ENCODE data around the gene XPO6. TPM values are rescaled to one million over a fixed set of nuclear protein-coding genes. Genes with fewer than 3 reads are reported as not detected.

Gene XPO6
- total RNA-seq, 3 donors from 2014 or later (not counting 1 experiment from before 2014, with no cell fraction given), result 233 to 321 (median 240) TPM

DNA sequence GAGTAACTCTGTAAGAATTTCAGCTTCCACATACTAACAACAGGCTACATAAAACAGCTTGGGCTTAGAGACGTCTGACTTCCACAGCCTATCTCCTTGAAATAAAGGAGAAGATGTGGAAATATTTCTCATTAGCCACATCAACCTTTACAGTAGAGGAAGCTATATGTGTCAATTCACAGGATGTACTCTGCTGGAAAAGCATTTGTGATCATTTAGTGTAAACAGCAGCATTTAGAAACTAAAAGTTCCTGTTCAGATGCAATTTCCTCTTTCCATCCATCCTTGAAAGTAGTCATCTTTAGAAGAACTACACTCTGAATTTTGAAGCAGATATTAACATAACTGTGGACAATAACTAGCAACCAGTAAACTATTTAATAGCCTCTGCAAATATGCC, 46.2 kb downstream of the XPO6 start:
- Histone ChIP-seq H3K4me3 (ENCODE audit: low read length) (no peak overlapping the region), H3K9me3 (ENCODE audit: control insufficient read depth, insufficient read depth, low read length) (no peaks in the 10 kb centered on the region), H3K27ac (ENCODE audit: low read length) (no peak overlapping the region), H3K36me3 (ENCODE audit: control insufficient read depth, insufficient read depth, low read length) (peaks cover 54% of the 10 kb centered on the region), H3K4me1 (ENCODE audit: control insufficient read depth, insufficient read depth, low read length) (peaks cover 30% of the 10 kb centered on the region), H3K27me3 (ENCODE audit: control insufficient read depth, insufficient read depth, low read length) (no peaks in the 10 kb centered on the region)
- H3K27me3 Mint-ChIP-seq (ENCODE audit: low read depth in 2 of 2), result no peaks in the 10 kb centered on the region
- DNase-seq (no peak), ATAC-seq (no peak)
- no peak overlapping the region for H3K4me3 Mint-ChIP-seq
- peak overlapping the region; percentile 11 to 74 for H3K27ac Mint-ChIP-seq
- H3K4me1 Mint-ChIP-seq, result peaks cover 52 to 61% of the 10 kb centered on the region in 2 donors
- TF ChIP-seq CTCF (IDR thresholded peaks at IDR 0.05), result no peak
- intact Hi-C loops (cut with micrococcal nuclease), result no loop called here
- no CpG with 5 or more reads among the region's 1 CpG for WGBS (ENCODE audit: insufficient coverage)
- no peaks in the 10 kb centered on the region for H3K9me3 Mint-ChIP-seq
- H3K36me3 Mint-ChIP-seq, result no peaks in the 10 kb centered on the region

GRCh38 chr16:28164140-28164539, 47.6 kb downstream of the XPO6 start:
- Mint-ChIP-seq H3K9me3 (no peaks in the 10 kb centered on the region), H3K4me1 (peaks cover 50 to 62% of the 10 kb centered on the region in 2 donors), H3K36me3 (peaks cover 4% of the 10 kb centered on the region), H3K27me3 (ENCODE audit: low read depth in 2 of 2) (no peaks in the 10 kb centered on the region), H3K27ac (peak overlapping the region; percentile 11 to 67), H3K4me3 (no peak overlapping the region)
- Histone ChIP-seq H3K27ac (ENCODE audit: low read length) (peak overlapping the region; percentile 35), H3K36me3 (ENCODE audit: control insufficient read depth, insufficient read depth, low read length) (peaks cover 47% of the 10 kb centered on the region), H3K4me1 (ENCODE audit: control insufficient read depth, insufficient read depth, low read length) (peaks cover 24% of the 10 kb centered on the region), H3K27me3 (ENCODE audit: control insufficient read depth, insufficient read depth, low read length) (no peaks in the 10 kb centered on the region), H3K9me3 (ENCODE audit: control insufficient read depth, insufficient read depth, low read length) (no peaks in the 10 kb centered on the region), H3K4me3 (ENCODE audit: low read length) (no peak overlapping the region)
- DNase-seq (no peak), ATAC-seq (no peak)
- WGBS (ENCODE audit: insufficient coverage), result 85% methylated on average over 2 of the region's 2 CpGs
- intact Hi-C loops (cut with micrococcal nuclease), result no loop called here
- TF ChIP-seq CTCF (IDR thresholded peaks at IDR 0.05), result no peak

- 90% methylated on average over 3 of the region's 4 CpGs for WGBS (ENCODE audit: insufficient coverage)
- ATAC-seq (no peak), DNase-seq (no peak)
- peak overlapping the region; percentile 1 for H3K27ac ChIP-seq (ENCODE audit: low read length)
- intact Hi-C loops (cut with micrococcal nuclease), result no loop called here
- H3K36me3 ChIP-seq (ENCODE audit: control insufficient read depth, insufficient read depth, low read length), result peaks cover 43% of the 10 kb centered on the region
- no peaks in the 10 kb centered on the region for H3K9me3 ChIP-seq (ENCODE audit: control insufficient read depth, insufficient read depth, low read length)
- TF ChIP-seq CTCF (IDR thresholded peaks at IDR 0.05), result no peak
- Mint-ChIP-seq H3K27me3 (ENCODE audit: low read depth in 2 of 2) (no peaks in the 10 kb centered on the region), H3K36me3 (peaks cover 7% of the 10 kb centered on the region), H3K27ac (peak overlapping the region; percentile 11 to 67), H3K4me3 (no peak overlapping the region), H3K4me1 (peaks cover 46 to 62% of the 10 kb centered on the region in 2 donors), H3K9me3 (no peaks in the 10 kb centered on the region)
- H3K4me3 ChIP-seq (ENCODE audit: low read length), result no peak overlapping the region
- peaks cover 19% of the 10 kb centered on the region for H3K4me1 ChIP-seq (ENCODE audit: control insufficient read depth, insufficient read depth, low read length)
- H3K27me3 ChIP-seq (ENCODE audit: control insufficient read depth, insufficient read depth, low read length), result no peaks in the 10 kb centered on the region
Measured at GRCh38 chr16:28163699-28164098, 48.1 kb downstream of the XPO6 start.

DNA sequence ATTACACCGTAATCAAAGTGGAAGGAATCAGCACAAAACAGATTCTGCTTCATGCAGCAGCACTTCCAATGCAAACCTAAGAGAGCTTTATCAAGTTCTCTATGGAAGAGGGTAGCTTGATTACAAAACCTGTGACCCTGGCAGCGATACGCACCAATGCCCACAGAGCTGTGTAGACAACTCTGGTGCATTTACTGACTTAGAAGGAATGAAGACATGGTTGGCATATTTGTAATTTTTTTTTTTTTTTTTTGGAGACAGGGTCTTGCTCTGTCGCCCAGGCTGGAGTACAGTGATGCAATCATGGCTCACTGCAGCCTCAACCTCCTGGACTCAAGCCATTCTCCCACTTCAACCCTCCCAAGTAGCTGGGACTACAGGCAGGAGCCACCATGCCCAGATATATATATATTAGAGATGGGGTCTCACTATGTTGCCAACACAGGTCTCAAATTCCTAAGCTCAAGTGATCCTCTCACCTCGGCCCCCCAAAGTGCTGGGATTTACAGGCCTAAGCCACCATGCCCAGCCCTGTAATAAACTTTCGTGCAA, 49.4 kb downstream of the XPO6 start:
- H3K27me3 ChIP-seq (ENCODE audit: control insufficient read depth, insufficient read depth, low read length), result no peaks in the 10 kb centered on the region
- no peak overlapping the region for H3K4me3 Mint-ChIP-seq
- no peaks in the 10 kb centered on the region for H3K27me3 Mint-ChIP-seq (ENCODE audit: low read depth in 2 of 2)
- H3K4me3 ChIP-seq (ENCODE audit: low read length), result no peak overlapping the region
- no peak overlapping the region for H3K27ac ChIP-seq (ENCODE audit: low read length)
- peak overlapping the region; percentile 11 to 67 for H3K27ac Mint-ChIP-seq
- no peaks in the 10 kb centered on the region for H3K9me3 Mint-ChIP-seq
- no peak for ATAC-seq
- peaks cover 7% of the 10 kb centered on the region for H3K36me3 Mint-ChIP-seq
- H3K36me3 ChIP-seq (ENCODE audit: control insufficient read depth, insufficient read depth, low read length), result peaks cover 41% of the 10 kb centered on the region
- no peaks in the 10 kb centered on the region for H3K9me3 ChIP-seq (ENCODE audit: control insufficient read depth, insufficient read depth, low read length)
- H3K4me1 ChIP-seq (ENCODE audit: control insufficient read depth, insufficient read depth, low read length), result peaks cover 21% of the 10 kb centered on the region
- H3K4me1 Mint-ChIP-seq, result peaks cover 47 to 63% of the 10 kb centered on the region in 2 donors
- no peak for TF ChIP-seq CTCF (IDR thresholded peaks at IDR 0.05)
- intact Hi-C loops (cut with micrococcal nuclease), result no loop called here
- 97% methylated on average over 4 of the region's 6 CpGs for WGBS (ENCODE audit: insufficient coverage)
- DNase-seq, result no peak
